Measurements from ENCODE around the gene MAD1L1.

Gene MAD1L1

GRCh38 chr7:2217206-2217605 is 15.5 kb downstream of the MAD1L1 start:
- DNase-seq = no peak

- DNase-seq = no peak
Measured at GRCh38 chr7:2215851-2216250, 16.9 kb downstream of the MAD1L1 start.

GRCh38 chr7:2214636-2215035 is 18.1 kb downstream of the MAD1L1 start:
- DNase-seq = no peak

- no peak for DNase-seq
Measured at GRCh38 chr7:2213551-2214215, 19.1 kb downstream of the MAD1L1 start.

GRCh38 chr7:2212906-2213305 is 19.8 kb downstream of the MAD1L1 start:
- no peak for DNase-seq

GRCh38 chr7:2211926-2212325 is 20.8 kb downstream of the MAD1L1 start:
- DNase-seq = no peak

- no peak for DNase-seq
Measured at GRCh38 chr7:2211259-2211880, 21.4 kb downstream of the MAD1L1 start.

- DNase-seq = no peak
Measured at GRCh38 chr7:2210551-2211258, 22.0 kb downstream of the MAD1L1 start.

GRCh38 chr7:2209961-2210323 is 22.8 kb downstream of the MAD1L1 start:
- no peak for DNase-seq

GRCh38 chr7:2209146-2209960 is 23.4 kb downstream of the MAD1L1 start:
- peak; percentile 53 for DNase-seq

- DNase-seq = no peak
Measured at GRCh38 chr7:2208712-2209111, 24.0 kb downstream of the MAD1L1 start.

- peak; percentile 0 for DNase-seq
Measured at GRCh38 chr7:2205036-2205780, 27.5 kb downstream of the MAD1L1 start.

GRCh38 chr7:2204446-2204845 is 28.3 kb downstream of the MAD1L1 start:
- DNase-seq = no peak

GRCh38 chr7:2203766-2204300 is 28.9 kb downstream of the MAD1L1 start:
- no peak for DNase-seq

- DNase-seq = peak; percentile 2
Measured at GRCh38 chr7:2202901-2203765, 29.6 kb downstream of the MAD1L1 start.

- no peak for DNase-seq
Measured at GRCh38 chr7:2202361-2202761, 30.4 kb downstream of the MAD1L1 start.

- no peak for DNase-seq
Measured at GRCh38 chr7:2201686-2202360, 30.9 kb downstream of the MAD1L1 start.

- no peak for DNase-seq
Measured at GRCh38 chr7:2201128-2201527, 31.6 kb downstream of the MAD1L1 start.

- no peak for DNase-seq
Measured at GRCh38 chr7:2200584-2200980, 32.2 kb downstream of the MAD1L1 start.

- DNase-seq = no peak
Measured at GRCh38 chr7:2199956-2200583, 32.7 kb downstream of the MAD1L1 start.

Measured in activated T-cell treated with anti-CD3 and anti-CD28 coated beads, Interleukin-2, amount 50 U/mL, for 1 hour (primary cell).